HG03039 (cell line): ENCODE results near the gene NTN3.

Source experiments
- ATAC-seq: cut with Tn5 transposase; IDR thresholded peaks from one replicate; pipeline ENCODE4 v1.9.1; 2021; ENCODE audit warnings: mild to moderate bottlenecking, moderate library complexity; ENCODE audit not compliant: unreplicated experiment

NTN3 gene

DNA sequence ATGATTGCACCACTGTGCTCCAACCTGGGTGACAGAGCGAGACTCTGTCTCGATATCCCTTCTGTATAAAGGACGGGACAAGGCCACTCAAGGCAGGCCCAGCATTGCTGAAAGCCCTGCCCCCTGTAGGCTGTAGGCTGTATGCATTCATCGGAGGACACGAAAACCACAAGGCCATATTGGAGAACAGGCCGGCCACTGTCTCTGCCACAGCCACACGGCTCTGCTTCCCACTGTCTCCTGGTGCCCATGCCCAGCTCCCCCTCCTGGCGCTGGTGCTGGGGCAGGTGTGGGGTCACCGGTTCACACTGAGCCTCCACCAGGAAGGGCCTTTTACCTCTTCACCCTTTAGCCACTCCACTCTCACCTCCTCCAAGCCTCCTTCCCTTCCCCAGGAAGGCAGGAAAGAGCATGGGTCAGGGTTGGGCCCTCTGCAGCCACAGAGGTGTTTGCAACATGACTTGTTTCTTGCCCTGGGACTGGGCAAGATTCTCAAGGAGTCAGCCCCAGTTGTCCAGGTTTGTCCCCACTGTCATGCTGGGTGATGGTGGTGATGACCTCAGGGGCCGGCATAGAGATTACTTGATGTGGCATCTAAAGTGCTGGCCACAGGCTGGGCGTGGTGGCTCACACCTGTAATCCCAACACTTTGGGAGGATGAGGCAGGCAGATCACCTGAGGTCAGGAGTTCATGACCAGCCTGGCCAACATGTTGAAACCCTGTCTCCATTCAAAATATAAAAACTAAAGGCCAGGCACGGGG is 5.3 kb upstream of the NTN3 start:
- no peak for ATAC-seq

DNA sequence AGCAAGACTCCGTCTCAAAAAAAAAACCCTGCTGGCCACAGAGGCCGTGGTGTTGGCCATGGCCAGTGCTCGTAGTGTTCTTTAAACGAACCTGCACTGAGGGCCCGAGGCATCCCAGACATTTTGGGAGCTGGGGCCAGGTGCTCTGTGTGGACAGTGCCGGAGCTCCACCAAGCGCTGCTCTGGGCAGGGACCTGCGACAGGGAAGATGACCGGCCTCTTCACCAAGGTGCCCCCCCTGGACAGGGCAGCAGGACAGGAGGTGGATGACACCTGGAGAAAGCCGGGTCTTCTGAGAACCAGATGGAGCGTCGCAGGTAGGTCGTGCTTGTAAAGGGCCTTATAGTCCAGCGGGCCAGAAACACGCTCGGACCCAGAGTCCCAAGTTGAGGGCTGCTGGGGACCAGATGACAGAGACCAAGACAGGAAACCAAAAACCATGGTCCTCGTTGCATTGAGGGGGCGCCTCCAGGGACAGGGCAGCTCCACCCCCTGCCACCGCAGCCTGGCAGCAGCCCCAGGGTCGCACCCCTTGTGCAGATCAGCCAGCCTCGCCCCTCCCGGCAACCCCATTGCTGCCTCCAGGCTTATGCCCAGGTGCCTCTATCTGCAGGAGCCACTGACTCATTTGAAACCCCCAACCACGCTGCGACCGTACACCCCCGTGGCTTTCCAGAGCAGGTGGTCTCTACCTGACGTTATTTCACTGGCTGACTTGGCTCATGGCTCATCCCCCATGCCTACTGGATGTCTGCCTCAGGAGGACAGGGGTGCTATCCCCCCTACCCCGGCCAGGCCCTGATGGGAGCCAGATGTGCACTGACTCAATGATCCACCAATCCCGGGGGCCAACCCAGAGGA is 4.2 kb upstream of the NTN3 start:
- no peak for ATAC-seq

DNA sequence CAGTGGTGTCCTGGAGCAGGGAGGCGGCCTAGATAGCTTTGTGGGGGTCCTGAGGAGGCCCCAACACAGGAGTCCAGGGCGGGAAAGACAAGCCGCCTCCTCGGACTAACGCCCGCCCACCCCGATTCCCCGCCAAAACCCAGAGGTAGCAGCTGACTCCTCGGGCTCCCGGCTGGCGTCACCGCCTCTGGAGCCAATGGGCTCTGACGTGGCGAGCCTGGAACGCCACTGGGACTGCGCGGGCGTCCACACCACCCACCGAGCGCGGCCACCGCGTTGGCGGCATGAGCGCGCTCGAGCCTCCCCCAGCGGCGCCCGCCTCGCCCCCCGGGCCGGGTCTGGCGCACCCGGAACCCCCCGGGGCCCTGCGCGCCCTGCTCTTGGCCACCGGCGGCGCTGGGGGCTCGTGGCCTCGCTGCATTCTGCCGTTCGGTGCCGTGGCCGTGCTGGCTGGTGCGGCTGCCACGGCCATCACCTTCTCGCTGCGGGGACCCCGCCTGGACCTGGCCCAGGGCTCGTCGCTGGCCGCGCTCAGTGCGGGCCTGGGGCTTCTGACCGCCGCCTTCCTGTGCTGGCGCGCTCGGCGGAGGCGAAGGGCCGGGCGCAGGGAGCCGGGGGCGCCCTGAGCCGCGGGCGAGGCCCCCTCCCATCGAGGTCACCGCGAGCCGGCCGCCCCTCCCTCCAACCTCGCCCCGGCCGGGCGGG is 3.4 kb upstream of the NTN3 start:
- ATAC-seq: no peak

DNA sequence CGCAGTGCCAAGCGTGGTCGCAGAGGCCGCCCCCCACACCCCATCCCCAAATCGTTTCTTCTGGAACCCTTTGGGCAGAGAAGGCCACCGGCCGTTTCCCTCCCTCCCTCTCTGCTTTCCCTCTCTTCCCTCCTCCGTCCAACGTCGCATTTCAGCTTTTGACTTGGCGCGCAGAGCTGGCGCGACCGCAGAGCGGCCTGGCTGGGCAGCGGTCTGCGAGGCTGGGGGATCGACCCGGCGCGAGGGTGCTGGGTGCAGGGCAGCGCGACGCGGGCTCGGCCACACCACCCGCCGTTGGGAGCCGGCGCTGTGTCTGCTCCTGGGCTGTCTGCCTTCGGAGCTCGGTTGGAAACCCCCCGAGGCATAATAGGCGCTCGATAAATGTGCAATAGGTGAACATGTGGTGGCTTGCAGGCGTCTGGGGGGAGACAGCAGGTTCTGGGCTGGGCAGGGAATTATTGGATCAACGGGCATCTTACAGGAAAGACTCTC is 2.8 kb upstream of the NTN3 start:
- ATAC-seq: no peak

DNA sequence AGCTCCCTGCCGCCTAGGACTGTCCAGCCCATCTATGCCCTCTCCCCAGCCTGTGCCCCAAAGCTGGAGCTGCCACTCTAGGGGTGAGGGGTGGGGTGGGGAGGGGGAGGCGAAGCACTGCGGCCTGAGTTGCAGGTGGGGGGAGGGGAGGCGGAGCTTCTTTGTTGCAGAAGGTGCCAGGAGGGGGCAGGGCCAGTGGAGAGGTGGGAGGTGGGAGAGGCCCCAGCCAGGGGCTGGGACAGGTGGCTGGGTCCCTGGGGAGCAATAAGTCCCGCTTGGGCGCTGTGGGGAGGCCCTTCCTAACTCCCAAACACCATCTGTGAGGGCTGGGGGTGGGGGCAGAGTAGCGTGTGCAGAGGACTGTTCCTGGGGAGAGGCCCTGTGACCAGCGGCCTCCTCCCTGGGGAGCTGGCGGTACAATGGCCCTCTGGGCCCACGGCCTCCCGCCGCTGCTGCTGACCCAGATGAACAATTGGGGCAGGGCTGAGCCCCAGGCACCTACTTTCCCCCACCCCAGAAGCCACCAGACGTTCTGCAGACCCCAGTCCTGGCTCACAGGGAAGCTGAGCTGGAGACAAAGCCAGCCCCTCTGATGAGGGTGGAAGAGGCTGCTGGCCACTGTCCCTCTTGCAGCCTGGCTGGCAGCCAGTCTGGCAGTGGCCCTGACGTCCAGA is 2.2 kb upstream of the NTN3 start:
- no peak for ATAC-seq

DNA sequence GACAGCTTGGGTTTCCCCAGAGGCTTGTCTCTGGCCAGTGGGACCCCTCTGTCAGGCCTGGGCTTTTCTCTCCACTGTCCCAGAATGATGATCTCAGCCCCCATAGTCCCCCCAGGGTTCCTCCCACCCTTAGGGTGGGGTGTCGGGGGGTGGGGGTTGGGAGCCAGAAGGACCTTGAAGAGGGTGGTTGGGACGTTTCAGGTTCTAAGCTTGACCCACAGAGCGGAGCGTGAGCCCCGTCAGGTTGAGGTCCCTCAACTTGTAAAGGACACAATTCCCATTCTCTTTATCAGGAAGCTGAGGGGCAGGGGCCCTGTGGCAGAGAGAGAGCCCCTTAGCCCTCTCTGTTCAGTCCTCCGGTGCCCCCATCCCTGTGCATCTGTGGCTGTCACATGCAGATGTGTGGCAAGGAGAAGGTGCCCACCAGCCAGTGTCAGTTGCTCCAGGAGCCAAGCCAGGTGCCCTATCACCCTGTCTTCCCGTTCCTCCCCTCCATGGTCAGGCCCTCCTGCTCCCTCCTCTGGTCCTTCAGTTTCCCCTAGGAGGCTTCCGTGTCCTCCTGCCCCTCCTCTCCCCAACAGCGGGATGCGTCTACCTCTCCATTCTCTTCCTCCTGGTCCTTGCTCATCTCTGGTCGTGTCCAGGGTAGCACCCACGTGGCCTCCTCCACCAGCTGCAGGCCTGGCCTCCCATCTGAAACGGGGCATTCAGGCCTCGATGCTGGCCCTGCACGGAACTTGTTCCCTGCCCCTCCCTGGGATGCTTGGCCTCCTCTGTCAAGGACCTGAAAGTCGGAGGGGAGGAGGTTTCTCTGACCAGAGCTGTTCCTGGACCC is 1.5 kb upstream of the NTN3 start:
- ATAC-seq: no peak

DNA sequence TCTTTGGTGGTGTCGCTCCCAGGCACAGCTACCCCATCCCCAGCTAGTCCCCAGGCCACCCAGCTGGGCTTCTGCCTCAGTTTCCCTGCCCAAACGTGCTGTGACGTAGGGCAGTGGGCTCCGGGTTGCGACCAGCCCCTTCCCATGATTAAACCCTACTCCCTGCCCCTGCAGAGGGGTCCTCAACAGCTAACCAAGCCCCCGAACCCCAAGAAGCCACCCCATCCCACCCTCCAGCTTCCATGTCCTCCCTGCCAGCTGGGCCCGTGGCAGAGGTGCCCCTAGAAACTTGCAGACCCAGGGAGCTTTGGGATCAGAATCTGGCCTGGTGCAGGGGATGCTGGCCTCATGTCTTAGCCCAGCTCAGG is 879 bp upstream of the NTN3 start:
- ATAC-seq: no peak

DNA sequence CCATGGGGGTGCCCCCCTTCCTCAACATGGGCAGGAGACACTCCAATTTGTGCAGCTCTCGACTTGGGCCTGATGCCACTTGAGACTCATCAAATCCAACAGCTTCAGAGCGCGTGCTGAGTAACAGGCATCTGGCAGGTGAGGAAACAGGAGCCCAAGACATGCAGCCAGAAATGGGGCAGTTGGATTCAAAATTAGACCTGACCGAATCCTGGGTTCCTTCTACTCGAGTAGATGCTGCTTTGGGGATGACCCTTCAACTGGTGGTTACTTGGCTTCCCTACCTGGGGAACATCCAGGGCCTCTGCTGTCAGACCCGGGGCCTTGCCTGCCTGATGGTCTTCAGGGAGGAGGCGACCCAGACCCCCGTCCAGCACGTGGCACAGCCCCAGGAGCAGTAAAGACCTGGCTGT is 488 bp upstream of the NTN3 start:
- ATAC-seq: no peak

DNA sequence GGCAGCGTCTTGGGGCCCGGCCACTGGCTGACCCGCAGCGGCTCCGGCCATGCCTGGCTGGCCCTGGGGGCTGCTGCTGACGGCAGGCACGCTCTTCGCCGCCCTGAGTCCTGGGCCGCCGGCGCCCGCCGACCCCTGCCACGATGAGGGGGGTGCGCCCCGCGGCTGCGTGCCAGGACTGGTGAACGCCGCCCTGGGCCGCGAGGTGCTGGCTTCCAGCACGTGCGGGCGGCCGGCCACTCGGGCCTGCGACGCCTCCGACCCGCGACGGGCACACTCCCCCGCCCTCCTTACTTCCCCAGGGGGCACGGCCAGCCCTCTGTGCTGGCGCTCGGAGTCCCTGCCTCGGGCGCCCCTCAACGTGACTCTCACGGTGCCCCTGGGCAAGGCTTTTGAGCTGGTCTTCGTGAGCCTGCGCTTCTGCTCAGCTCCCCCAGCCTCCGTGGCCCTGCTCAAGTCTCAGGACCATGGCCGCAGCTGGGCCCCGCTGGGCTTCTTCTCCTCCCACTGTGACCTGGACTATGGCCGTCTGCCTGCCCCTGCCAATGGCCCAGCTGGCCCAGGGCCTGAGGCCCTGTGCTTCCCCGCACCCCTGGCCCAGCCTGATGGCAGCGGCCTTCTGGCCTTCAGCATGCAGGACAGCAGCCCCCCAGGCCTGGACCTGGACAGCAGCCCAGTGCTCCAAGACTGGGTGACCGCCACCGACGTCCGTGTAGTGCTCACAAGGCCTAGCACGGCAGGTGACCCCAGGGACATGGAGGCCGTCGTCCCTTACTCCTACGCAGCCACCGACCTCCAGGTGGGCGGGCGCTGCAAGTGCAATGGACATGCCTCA is 773 bp downstream of the NTN3 start:
- ATAC-seq: no peak

DNA sequence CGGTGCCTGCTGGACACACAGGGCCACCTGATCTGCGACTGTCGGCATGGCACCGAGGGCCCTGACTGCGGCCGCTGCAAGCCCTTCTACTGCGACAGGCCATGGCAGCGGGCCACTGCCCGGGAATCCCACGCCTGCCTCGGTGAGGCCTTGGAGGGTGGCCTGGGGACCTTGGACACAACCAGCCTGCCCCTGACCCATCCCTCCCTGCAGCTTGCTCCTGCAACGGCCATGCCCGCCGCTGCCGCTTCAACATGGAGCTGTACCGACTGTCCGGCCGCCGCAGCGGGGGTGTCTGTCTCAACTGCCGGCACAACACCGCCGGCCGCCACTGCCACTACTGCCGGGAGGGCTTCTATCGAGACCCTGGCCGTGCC is 1.4 kb downstream of the NTN3 start:
- no peak for ATAC-seq

DNA sequence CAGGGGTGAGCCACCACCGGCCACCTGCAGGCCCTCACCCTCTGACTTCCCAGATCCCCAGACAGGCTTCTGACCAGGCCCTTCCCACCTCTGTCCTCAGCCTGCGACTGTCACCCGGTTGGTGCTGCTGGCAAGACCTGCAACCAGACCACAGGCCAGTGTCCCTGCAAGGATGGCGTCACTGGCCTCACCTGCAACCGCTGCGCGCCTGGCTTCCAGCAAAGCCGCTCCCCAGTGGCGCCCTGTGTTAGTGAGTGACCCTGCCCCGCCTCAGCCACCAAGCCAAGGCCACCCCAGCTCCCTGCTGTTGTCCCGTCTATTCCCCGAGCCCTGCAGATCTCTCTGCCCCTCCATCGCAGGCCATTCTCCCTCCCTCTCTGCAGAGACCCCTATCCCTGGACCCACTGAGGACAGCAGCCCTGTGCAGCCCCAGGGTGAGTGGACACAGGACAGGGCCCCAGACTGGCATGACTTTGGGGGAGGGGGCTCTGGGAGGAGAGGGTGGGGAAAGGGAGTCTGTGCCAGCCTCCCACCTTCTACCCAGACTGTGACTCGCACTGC is 1.9 kb downstream of the NTN3 start:
- no peak for ATAC-seq

DNA sequence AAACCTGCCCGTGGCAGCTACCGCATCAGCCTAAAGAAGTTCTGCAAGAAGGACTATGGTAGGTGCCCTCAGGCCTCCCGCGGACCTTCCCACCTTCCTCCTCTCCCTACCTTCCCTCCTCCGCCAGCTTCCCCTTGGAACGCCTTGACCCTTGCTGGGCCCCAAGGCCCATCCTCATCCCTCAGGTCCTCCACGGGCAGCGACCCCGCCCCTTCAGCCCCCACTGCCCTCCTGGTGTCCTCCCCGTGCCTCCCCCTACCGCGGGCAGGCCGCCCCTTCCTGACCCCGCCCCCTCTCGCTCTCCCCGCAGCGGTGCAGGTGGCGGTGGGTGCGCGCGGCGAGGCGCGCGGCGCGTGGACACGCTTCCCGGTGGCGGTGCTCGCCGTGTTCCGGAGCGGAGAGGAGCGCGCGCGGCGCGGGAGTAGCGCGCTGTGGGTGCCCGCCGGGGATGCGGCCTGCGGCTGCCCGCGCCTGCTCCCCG is 2.4 kb downstream of the NTN3 start:
- no peak for ATAC-seq

DNA sequence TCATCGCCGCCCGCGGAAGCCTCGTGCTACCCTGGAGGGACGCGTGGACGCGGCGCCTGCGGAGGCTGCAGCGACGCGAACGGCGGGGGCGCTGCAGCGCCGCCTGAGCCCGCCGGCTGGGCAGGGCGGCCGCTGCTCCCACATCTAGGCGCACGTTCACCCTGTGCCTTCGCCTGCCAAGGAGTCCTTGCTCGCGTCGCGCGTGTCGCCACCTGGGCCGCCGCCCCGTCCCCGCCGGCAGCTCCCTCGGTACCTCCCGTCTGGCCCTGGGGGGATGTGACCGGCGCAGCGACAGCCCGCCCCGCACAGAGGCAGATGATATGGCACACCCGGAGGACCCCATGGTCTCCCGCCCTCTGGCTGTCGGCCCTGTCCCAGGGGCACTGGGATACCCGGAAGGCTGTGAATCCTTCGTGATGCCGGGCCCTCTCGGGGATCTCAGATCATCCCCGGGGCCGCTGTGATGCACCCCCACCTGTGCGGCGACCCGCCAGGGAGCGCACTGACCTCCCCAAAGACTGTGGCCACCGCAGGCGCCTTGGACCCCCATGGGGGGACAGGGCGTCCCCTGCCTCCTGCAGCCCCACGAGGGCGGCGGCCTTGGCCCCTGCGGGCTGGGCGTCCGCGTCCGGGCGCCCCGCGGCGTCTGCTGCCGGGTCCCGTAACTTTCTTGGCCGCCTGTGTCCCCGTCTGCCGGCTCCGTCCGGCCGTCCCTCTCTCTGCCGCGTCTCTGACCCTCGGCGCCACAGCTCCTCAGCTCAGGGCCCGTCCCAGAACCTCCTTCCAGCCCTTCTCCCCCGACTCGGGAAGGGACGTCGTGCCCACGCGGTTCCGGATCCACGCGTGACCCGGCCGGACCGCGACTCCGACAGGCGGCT is 3.1 kb downstream of the NTN3 start:
- no peak for ATAC-seq

DNA sequence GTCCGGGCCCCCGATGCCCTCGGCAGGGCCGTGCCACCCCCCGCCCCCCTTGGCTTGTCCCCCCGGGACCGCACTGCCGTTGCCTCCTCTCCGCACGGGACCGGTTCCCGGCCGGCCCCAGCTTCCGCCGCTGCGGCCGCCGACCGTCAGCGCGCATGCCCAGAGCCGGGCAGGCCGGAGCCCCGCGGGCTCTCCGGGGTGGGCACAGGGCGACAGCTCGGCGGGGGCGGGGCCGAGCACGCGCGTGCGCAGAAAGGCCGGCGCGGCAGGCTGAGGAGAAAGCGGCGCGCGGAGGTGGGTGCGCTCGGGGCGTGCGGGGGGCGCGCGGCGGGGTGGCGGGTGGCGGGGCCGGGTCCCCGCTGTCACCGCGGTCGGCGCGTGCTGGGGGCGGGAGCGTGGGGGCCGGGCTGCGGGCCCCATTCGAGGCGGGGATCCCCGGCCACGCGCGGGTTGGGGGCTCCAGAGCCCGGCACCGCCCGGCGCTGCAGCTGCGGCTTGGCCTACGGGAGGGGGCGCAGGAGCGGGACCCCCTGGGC is 3.8 kb downstream of the NTN3 start, which contains the start of gene TBC1D24:
Gene TBC1D24 (plus strand): TSS at position 251 of the 536 bp plus-strand sequence. CDS start 21,022 bp downstream, outside the sequence.
- peak; percentile 66 for ATAC-seq

DNA sequence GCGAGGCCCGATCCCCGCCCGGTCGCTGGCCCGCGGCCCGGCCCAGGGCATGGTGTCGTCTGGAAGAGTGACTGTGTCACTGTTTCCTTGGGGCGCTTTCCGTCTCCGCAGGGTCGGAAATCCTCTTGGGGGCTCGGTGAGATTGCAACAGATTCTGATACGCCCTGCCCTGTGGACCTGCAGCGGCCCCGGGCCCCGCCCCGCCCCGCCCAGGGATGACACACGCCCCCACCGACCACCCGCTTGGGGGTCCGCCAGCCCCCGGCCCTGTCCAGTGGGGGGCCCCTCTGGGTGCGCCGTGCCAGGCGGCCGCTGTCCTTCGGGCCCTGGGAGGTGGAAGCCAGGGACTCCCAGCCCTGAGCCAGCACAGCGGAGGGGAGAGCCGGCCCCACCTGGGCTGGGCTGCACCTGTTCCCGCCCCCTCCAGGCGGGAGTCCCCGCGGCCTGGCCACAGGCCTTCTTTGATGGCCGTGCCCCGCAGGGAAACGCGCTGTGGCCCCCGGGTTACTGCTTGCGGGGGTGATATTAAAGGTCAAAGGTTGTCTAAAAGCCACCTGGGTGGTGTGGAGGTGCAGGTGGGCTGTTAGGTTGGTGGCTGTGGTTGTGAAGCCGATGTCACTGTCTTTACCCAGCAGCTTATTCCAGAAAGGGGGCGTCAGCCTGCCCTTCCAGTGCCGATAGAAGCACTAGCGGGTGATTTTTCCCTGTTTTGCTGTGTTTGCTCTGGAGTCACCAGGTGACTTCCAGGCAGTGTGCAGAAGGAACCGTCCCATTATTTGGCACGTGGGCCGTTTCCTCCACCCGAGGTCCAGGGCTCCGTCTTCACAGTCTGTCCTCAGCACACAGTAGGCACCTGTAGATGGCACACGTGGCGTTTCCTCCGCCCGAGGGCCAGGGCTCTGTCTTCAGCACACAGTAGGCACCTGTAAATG is 4.6 kb downstream of the NTN3 start:
- ATAC-seq: no peak

DNA sequence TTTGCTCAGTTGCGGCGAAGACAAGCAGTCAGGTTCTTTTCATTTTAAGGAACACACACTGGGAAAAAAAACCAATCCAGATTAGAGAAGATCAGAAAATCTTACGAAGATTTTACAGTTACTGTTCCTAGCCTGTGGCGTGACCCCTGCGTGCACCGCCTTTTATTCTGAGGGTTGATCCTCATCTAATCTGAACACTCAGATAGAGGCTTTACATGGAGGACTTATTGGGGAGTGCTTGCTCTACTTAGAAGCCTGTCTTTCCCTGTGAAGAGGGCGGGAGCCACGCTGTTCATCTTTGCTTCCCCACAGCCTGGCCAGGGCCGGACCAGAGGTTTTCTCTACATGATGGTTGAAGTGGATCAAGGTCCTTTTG is 5.2 kb downstream of the NTN3 start:
- no peak for ATAC-seq
